Measurements from ENCODE around the gene STRN3. TPM values are rescaled to one million over a fixed set of nuclear protein-coding genes. Genes with fewer than 3 reads are reported as not detected.
"Not testable (repeated sequence)": the region's sequence is repeated elsewhere in the genome, so short reads cannot be mapped to it uniquely, and the experiment has no call there.

The STRN3 gene
- polyA plus RNA-seq, 2 donors, result 7.4 to 9.5 TPM

DNA sequence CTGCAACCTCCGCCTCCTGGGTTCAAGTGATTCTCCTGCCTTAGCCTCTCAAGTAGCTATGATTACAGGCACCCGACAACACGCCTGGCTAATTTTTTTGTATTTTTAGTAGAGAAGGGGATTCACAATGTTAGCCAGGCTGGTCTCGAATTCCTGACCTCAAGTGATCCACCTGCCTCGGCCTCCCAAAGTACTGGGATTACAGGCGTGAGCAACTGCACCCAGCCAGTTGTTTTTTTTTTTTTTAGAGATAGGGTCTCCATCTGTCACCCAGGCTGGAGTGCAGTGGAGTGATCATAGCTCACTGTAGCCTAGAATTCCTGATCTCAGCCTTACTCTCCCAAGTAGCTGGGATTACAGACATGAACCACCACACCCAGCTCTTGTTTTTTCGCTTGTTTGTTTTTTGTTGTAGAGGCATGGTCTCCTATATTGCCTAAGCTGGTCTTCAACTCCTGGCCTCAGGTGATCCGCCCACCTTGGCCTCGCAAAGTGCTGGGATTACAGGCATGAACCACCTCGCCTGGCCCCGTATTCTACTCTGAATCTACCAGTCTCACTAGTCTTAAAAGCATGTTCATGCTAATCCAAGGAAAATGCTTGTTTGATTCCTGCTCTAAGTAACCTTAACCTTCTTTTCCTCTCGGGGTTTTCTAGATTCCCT is 31.7 kb upstream of the STRN3 start:
- H3K27ac ChIP-seq (ENCODE audit: low read depth in 2 of 2, low read length in 1 of 2), result peak overlapping the region; percentile 58 to 68
- no peak overlapping the region for H3K4me3 ChIP-seq (ENCODE audit: low read depth in 1 of 2, low read length in 2 of 2)
- no peaks in the 10 kb centered on the region for H3K9me3 ChIP-seq (ENCODE audit: control insufficient read depth in 2 of 2, insufficient read depth in 1 of 2, low read depth in 1 of 2, low read length in 1 of 2)
- 80 to 89% methylated on average over 12 of the region's 12 CpGs for WGBS, 2 donors
- no peaks in the 10 kb centered on the region for H3K27me3 ChIP-seq (ENCODE audit: control insufficient read depth in 1 of 2, insufficient read depth in 2 of 2, low read length in 2 of 2)
- H3K4me1 ChIP-seq (ENCODE audit: control insufficient read depth in 2 of 2, insufficient read depth in 2 of 2, low read length in 1 of 2), result peaks cover 0 to 2% of the 10 kb centered on the region in 2 donors
- H3K36me3 ChIP-seq (ENCODE audit: control insufficient read depth in 2 of 2, insufficient read depth in 2 of 2, low read length in 1 of 2), result no peaks in the 10 kb centered on the region

GRCh38 chr14:31057035-31057434 is 30.9 kb upstream of the STRN3 start:
- WGBS, 2 donors, result 83 to 93% methylated on average over 1 of the region's 1 CpG

DNA sequence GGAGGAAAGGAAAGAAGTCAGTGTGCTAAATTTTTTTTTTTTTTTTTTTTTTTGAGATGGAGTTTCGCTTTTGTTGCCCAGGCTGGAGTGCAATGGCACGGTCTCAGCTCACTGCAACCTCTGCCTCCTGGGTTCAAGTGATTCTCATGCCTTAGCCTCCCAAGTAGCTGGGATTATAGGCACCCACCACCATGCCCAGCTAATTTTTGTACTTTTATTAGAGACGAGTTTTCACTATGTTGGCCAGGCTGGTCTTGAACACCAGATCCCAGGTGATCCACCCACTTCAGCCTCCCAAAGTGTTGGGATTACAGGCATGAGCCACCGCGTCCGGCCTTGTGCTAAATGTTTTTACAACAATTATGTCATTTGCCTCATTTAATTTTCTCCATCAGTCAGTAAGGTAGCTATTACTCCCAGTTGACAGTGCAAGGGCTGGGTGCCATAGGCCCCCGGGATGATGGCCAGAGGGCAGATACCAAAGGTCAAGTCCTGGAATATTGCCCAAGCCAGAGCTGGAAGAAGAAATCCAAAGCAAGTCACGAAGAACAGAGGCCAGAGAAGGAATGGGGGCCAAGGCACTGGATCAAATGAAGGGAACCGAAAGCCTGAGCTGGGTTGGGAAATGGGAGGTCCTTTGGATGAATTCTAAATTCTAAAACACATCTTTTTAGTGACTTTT is 26.9 kb upstream of the STRN3 start:
- H3K36me3 ChIP-seq (ENCODE audit: control insufficient read depth in 2 of 2, insufficient read depth in 2 of 2, low read length in 1 of 2); H3K27ac ChIP-seq (ENCODE audit: low read depth in 2 of 2, low read length in 1 of 2); H3K9me3 ChIP-seq (ENCODE audit: control insufficient read depth in 2 of 2, insufficient read depth in 1 of 2, low read depth in 1 of 2, low read length in 1 of 2); H3K4me3 ChIP-seq (ENCODE audit: low read depth in 1 of 2, low read length in 2 of 2); H3K27me3 ChIP-seq (ENCODE audit: control insufficient read depth in 1 of 2, insufficient read depth in 2 of 2, low read length in 2 of 2); H3K4me1 ChIP-seq (ENCODE audit: control insufficient read depth in 2 of 2, insufficient read depth in 2 of 2, low read length in 1 of 2): not testable (repeated sequence)
- 73 to 78% methylated on average over 8 to 9 of the region's 9 CpGs for WGBS, 2 donors

More at GRCh38 chr14:31057035-31057434, 30.9 kb upstream of the STRN3 start:
- Histone ChIP-seq H3K4me1 (ENCODE audit: control insufficient read depth in 2 of 2, insufficient read depth in 2 of 2, low read length in 1 of 2) (peaks cover 0 to 2% of the 10 kb centered on the region in 2 donors), H3K9me3 (ENCODE audit: control insufficient read depth in 2 of 2, insufficient read depth in 1 of 2, low read depth in 1 of 2, low read length in 1 of 2) (no peaks in the 10 kb centered on the region), H3K27me3 (ENCODE audit: control insufficient read depth in 1 of 2, insufficient read depth in 2 of 2, low read length in 2 of 2) (no peaks in the 10 kb centered on the region), H3K36me3 (ENCODE audit: control insufficient read depth in 2 of 2, insufficient read depth in 2 of 2, low read length in 1 of 2) (no peaks in the 10 kb centered on the region), H3K4me3 (ENCODE audit: low read depth in 1 of 2, low read length in 2 of 2) (no peak overlapping the region), H3K27ac (ENCODE audit: low read depth in 2 of 2, low read length in 1 of 2) (peak overlapping the region in 1 of 2 donors; percentile 31)

- WGBS, 2 donors, result 69 to 81% methylated on average over 4 of the region's 4 CpGs
- Histone ChIP-seq H3K9me3 (ENCODE audit: control insufficient read depth in 2 of 2, insufficient read depth in 1 of 2, low read depth in 1 of 2, low read length in 1 of 2) (no peaks in the 10 kb centered on the region), H3K36me3 (ENCODE audit: control insufficient read depth in 2 of 2, insufficient read depth in 2 of 2, low read length in 1 of 2) (no peaks in the 10 kb centered on the region), H3K4me1 (ENCODE audit: control insufficient read depth in 2 of 2, insufficient read depth in 2 of 2, low read length in 1 of 2) (no peaks in the 10 kb centered on the region), H3K27me3 (ENCODE audit: control insufficient read depth in 1 of 2, insufficient read depth in 2 of 2, low read length in 2 of 2) (no peaks in the 10 kb centered on the region), H3K4me3 (ENCODE audit: low read depth in 1 of 2, low read length in 2 of 2) (no peak overlapping the region), H3K27ac (ENCODE audit: low read depth in 2 of 2, low read length in 1 of 2) (no peak overlapping the region)
Measured at GRCh38 chr14:31051511-31051910, 25.3 kb upstream of the STRN3 start.

GRCh38 chr14:31051023-31051422 is 24.8 kb upstream of the STRN3 start:
- Histone ChIP-seq H3K4me1 (ENCODE audit: control insufficient read depth in 2 of 2, insufficient read depth in 2 of 2, low read length in 1 of 2) (no peaks in the 10 kb centered on the region), H3K9me3 (ENCODE audit: control insufficient read depth in 2 of 2, insufficient read depth in 1 of 2, low read depth in 1 of 2, low read length in 1 of 2) (no peaks in the 10 kb centered on the region), H3K27me3 (ENCODE audit: control insufficient read depth in 1 of 2, insufficient read depth in 2 of 2, low read length in 2 of 2) (no peaks in the 10 kb centered on the region), H3K36me3 (ENCODE audit: control insufficient read depth in 2 of 2, insufficient read depth in 2 of 2, low read length in 1 of 2) (no peaks in the 10 kb centered on the region), H3K4me3 (ENCODE audit: low read depth in 1 of 2, low read length in 2 of 2) (no peak overlapping the region), H3K27ac (ENCODE audit: low read depth in 2 of 2, low read length in 1 of 2) (no peak overlapping the region)
- WGBS, 2 donors, result 89 to 94% methylated on average over 7 of the region's 7 CpGs

DNA sequence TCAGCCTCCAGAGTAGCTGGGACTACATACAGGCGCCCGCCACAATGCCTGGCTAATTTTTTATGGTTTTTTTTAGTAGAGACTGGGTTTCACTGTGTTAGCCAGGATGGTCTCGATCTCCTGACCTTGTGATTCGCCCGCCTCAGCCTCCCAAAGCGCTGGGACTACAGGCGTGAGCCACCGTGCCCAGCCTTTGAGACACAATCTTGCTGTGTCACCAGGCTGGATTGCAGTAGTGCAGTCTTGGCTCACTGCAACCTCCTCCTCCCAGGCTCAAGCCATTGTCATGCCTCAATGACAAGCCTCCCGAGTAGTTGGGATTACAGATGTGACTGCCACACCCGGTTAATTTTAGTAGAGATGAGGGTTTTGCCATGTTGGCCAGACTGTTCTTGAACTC is 21.3 kb upstream of the STRN3 start:
- Histone ChIP-seq H3K4me1 (ENCODE audit: control insufficient read depth in 2 of 2, insufficient read depth in 2 of 2, low read length in 1 of 2) (no peaks in the 10 kb centered on the region), H3K36me3 (ENCODE audit: control insufficient read depth in 2 of 2, insufficient read depth in 2 of 2, low read length in 1 of 2) (no peaks in the 10 kb centered on the region), H3K4me3 (ENCODE audit: low read depth in 1 of 2, low read length in 2 of 2) (no peak overlapping the region), H3K9me3 (ENCODE audit: control insufficient read depth in 2 of 2, insufficient read depth in 1 of 2, low read depth in 1 of 2, low read length in 1 of 2) (no peaks in the 10 kb centered on the region), H3K27ac (ENCODE audit: low read depth in 2 of 2, low read length in 1 of 2) (no peak overlapping the region), H3K27me3 (ENCODE audit: control insufficient read depth in 1 of 2, insufficient read depth in 2 of 2, low read length in 2 of 2) (no peaks in the 10 kb centered on the region)
- WGBS, 2 donors, result 85 to 86% methylated on average over 10 of the region's 10 CpGs

DNA sequence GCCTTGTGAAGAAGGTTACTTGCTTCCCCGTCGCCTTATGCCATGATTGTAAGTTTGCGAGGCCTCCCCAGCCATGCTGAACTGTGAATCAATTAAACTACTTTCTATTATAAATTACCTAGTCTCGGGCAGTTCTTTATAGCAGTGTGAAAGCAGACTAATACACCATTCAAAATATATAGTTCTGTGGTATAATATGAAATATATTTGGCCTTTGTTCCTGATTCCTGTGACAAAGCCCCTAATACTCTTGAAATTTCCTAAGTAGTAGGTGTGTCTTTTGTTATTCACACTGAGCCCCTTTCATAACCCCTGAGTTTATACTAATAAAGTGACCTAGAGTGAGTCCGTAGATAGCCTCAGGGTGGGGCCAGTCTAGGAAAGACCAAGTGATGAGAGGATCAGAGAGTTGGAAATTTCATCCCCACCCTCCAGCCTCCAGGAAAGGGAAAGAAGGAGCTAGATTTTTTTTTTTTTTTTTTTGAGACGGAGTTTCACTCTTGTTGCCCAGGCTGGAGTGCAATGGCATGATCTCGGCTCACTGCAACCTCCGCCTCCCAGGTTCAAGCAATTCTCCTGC is 19.4 kb upstream of the STRN3 start:
- 95% methylated on average over 6 to 7 of the region's 8 CpGs for WGBS, 2 donors
- no peaks in the 10 kb centered on the region for H3K27me3 ChIP-seq (ENCODE audit: control insufficient read depth in 1 of 2, insufficient read depth in 2 of 2, low read length in 2 of 2)
- no peaks in the 10 kb centered on the region for H3K4me1 ChIP-seq (ENCODE audit: control insufficient read depth in 2 of 2, insufficient read depth in 2 of 2, low read length in 1 of 2)
- no peaks in the 10 kb centered on the region for H3K9me3 ChIP-seq (ENCODE audit: control insufficient read depth in 2 of 2, insufficient read depth in 1 of 2, low read depth in 1 of 2, low read length in 1 of 2)
- no peak overlapping the region for H3K27ac ChIP-seq (ENCODE audit: low read depth in 2 of 2, low read length in 1 of 2)
- no peaks in the 10 kb centered on the region for H3K36me3 ChIP-seq (ENCODE audit: control insufficient read depth in 2 of 2, insufficient read depth in 2 of 2, low read length in 1 of 2)
- H3K4me3 ChIP-seq (ENCODE audit: low read depth in 1 of 2, low read length in 2 of 2), result no peak overlapping the region

- Histone ChIP-seq H3K36me3 (ENCODE audit: control insufficient read depth in 2 of 2, insufficient read depth in 2 of 2, low read length in 1 of 2) (no peaks in the 10 kb centered on the region), H3K27me3 (ENCODE audit: control insufficient read depth in 1 of 2, insufficient read depth in 2 of 2, low read length in 2 of 2) (no peaks in the 10 kb centered on the region), H3K9me3 (ENCODE audit: control insufficient read depth in 2 of 2, insufficient read depth in 1 of 2, low read depth in 1 of 2, low read length in 1 of 2) (no peaks in the 10 kb centered on the region), H3K27ac (ENCODE audit: low read depth in 2 of 2, low read length in 1 of 2) (no peak overlapping the region), H3K4me1 (ENCODE audit: control insufficient read depth in 2 of 2, insufficient read depth in 2 of 2, low read length in 1 of 2) (no peaks in the 10 kb centered on the region), H3K4me3 (ENCODE audit: low read depth in 1 of 2, low read length in 2 of 2) (no peak overlapping the region)
- whole genome bisulfite sequencing, 2 donors, result 52 to 63% methylated on average over 3 of the region's 3 CpGs
Measured at GRCh38 chr14:31043379-31043778, 17.2 kb upstream of the STRN3 start.

DNA sequence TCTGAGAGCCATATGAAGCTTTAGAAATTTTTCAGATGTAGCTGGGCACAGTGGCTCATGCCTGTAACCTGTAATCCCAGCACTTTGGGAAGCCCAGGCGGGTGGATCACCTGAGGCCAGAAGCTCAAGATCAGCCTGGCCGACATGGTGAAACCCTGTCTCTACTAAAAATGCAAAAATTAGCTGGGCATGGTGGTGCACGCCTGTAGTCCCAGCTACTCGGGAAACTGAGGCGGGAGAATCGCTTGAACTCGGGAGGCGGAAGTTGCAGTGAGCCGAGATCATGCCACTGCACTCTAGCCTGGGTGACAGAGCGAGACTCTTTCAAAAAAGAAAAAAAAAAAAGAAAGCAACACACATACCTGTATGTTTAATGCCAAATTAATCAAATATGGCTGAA is 16.7 kb upstream of the STRN3 start:
- H3K27me3 ChIP-seq (ENCODE audit: control insufficient read depth in 1 of 2, insufficient read depth in 2 of 2, low read length in 2 of 2); H3K4me3 ChIP-seq (ENCODE audit: low read depth in 1 of 2, low read length in 2 of 2); H3K27ac ChIP-seq (ENCODE audit: low read depth in 2 of 2, low read length in 1 of 2); H3K36me3 ChIP-seq (ENCODE audit: control insufficient read depth in 2 of 2, insufficient read depth in 2 of 2, low read length in 1 of 2); H3K9me3 ChIP-seq (ENCODE audit: control insufficient read depth in 2 of 2, insufficient read depth in 1 of 2, low read depth in 1 of 2, low read length in 1 of 2); H3K4me1 ChIP-seq (ENCODE audit: control insufficient read depth in 2 of 2, insufficient read depth in 2 of 2, low read length in 1 of 2): not testable (repeated sequence)
- 64 to 69% methylated on average over 10 of the region's 10 CpGs for WGBS, 2 donors

DNA sequence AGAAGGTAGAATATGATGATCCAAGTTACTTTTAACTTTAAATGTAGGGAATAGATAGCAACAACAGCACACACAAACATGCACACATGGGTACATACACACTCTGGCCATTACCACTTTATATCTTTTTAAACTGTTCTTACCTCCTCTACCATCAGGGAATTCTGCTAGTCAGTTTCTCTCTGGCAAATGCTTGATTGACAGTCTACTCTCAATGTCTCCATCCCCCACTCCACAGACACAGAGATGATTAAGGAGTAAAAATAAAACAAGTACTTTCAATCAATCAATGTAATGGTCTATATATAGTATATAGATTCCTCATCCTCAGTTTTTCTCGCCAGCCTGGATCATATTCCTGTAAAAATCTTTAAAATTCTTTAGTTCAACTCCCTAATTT is 16.1 kb upstream of the STRN3 start:
- Histone ChIP-seq H3K9me3 (ENCODE audit: control insufficient read depth in 2 of 2, insufficient read depth in 1 of 2, low read depth in 1 of 2, low read length in 1 of 2) (no peaks in the 10 kb centered on the region), H3K27ac (ENCODE audit: low read depth in 2 of 2, low read length in 1 of 2) (no peak overlapping the region), H3K4me1 (ENCODE audit: control insufficient read depth in 2 of 2, insufficient read depth in 2 of 2, low read length in 1 of 2) (no peaks in the 10 kb centered on the region), H3K4me3 (ENCODE audit: low read depth in 1 of 2, low read length in 2 of 2) (no peak overlapping the region), H3K27me3 (ENCODE audit: control insufficient read depth in 1 of 2, insufficient read depth in 2 of 2, low read length in 2 of 2) (no peaks in the 10 kb centered on the region), H3K36me3 (ENCODE audit: control insufficient read depth in 2 of 2, insufficient read depth in 2 of 2, low read length in 1 of 2) (no peaks in the 10 kb centered on the region)
- WGBS, 2 donors, result 89 to 98% methylated on average over 1 of the region's 1 CpG
